Brain pericyte (primary cell): Measurements from ENCODE around the gene SOD1.

ENCODE experiments used
- DNase-seq: peaks from one replicate; pipeline ENCODE4 v3.0.0-alpha.2; 2012; ENCODE audit warnings: low read depth, low spot score

Gene SOD1

GRCh38 chr21:31682620-31683019, 23.1 kb downstream of the SOD1 start:
- DNase-seq: no peak

- DNase-seq: no peak
These were observed 23.5 kb downstream of the SOD1 start for GRCh38 chr21:31683029-31683428.

GRCh38 chr21:31684918-31685317, 25.4 kb downstream of the SOD1 start:
- no peak for DNase-seq

GRCh38 chr21:31686272-31686915, 26.9 kb downstream of the SOD1 start:
- DNase-seq: no peak

GRCh38 chr21:31687108-31687507, 27.6 kb downstream of the SOD1 start:
- no peak for DNase-seq

- DNase-seq: no peak
These were observed 29.3 kb downstream of the SOD1 start for GRCh38 chr21:31688603-31689368.

GRCh38 chr21:31693222-31693621, 33.7 kb downstream of the SOD1 start:
- DNase-seq: no peak

GRCh38 chr21:31696424-31696823, 36.9 kb downstream of the SOD1 start:
- DNase-seq: no peak

GRCh38 chr21:31698461-31698860, 39.0 kb downstream of the SOD1 start:
- no peak for DNase-seq

- no peak for DNase-seq
These were observed 40.5 kb downstream of the SOD1 start for GRCh38 chr21:31700040-31700439.

GRCh38 chr21:31706562-31706961, 47.1 kb downstream of the SOD1 start:
- DNase-seq: no peak

- DNase-seq: no peak
These were observed 48.0 kb downstream of the SOD1 start for GRCh38 chr21:31707499-31707898.

GRCh38 chr21:31708541-31708940, 49.0 kb downstream of the SOD1 start:
- DNase-seq: no peak

GRCh38 chr21:31710586-31710985, 51.1 kb downstream of the SOD1 start:
- no peak for DNase-seq

GRCh38 chr21:31711326-31711725, 51.8 kb downstream of the SOD1 start:
- DNase-seq: no peak

GRCh38 chr21:31711745-31712285, 52.3 kb downstream of the SOD1 start:
- no peak for DNase-seq

GRCh38 chr21:31713115-31713514, 53.6 kb downstream of the SOD1 start:
- no peak for DNase-seq

GRCh38 chr21:31713973-31714740, 54.7 kb downstream of the SOD1 start:
- no peak for DNase-seq

GRCh38 chr21:31714741-31715365, 55.4 kb downstream of the SOD1 start:
- DNase-seq: no peak

- DNase-seq: no peak
These were observed 56.6 kb downstream of the SOD1 start for GRCh38 chr21:31716106-31716505.
